ENCODE data around the gene FGF4.

DNA sequence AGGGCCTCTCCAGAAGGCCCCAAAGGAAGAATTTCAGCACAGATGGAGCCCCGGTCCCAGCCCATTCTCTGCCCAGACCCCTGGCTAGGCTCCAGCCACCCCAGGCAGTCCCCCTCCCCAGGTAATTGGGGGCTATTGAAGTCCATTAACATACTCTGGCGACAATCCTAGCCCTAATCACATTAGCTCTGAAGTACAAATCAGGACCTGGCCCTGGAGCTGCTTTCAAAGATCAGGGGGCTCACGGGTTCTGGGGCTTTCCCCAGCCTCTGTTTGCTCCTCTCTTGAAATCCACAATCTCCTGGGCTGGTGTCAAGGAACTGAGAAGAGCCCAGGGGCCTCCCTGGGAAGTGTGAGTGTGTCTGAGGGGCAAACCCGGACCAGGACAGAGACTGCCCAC lies 22.3 kb downstream of the FGF4 start:
- TF ChIP-seq, protein P1, sequence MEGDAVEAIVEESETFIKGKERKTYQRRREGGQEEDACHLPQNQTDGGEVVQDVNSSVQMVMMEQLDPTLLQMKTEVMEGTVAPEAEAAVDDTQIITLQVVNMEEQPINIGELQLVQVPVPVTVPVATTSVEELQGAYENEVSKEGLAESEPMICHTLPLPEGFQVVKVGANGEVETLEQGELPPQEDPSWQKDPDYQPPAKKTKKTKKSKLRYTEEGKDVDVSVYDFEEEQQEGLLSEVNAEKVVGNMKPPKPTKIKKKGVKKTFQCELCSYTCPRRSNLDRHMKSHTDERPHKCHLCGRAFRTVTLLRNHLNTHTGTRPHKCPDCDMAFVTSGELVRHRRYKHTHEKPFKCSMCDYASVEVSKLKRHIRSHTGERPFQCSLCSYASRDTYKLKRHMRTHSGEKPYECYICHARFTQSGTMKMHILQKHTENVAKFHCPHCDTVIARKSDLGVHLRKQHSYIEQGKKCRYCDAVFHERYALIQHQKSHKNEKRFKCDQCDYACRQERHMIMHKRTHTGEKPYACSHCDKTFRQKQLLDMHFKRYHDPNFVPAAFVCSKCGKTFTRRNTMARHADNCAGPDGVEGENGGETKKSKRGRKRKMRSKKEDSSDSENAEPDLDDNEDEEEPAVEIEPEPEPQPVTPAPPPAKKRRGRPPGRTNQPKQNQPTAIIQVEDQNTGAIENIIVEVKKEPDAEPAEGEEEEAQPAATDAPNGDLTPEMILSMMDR (conservative IDR thresholded peaks at IDR 0.05; ENCODE audit: low read length), result no peak
- TF ChIP-seq EZH2phosphoT487 (IDR thresholded peaks at IDR 0.05; ENCODE audit: borderline replicate concordance, low read depth, low read length), result no peak
